Measurements from ENCODE around the gene TTLL7.
"Not testable (repeated sequence)": the region's sequence is repeated elsewhere in the genome, so short reads cannot be mapped to it uniquely, and the experiment has no call there.

TTLL7 gene

DNA sequence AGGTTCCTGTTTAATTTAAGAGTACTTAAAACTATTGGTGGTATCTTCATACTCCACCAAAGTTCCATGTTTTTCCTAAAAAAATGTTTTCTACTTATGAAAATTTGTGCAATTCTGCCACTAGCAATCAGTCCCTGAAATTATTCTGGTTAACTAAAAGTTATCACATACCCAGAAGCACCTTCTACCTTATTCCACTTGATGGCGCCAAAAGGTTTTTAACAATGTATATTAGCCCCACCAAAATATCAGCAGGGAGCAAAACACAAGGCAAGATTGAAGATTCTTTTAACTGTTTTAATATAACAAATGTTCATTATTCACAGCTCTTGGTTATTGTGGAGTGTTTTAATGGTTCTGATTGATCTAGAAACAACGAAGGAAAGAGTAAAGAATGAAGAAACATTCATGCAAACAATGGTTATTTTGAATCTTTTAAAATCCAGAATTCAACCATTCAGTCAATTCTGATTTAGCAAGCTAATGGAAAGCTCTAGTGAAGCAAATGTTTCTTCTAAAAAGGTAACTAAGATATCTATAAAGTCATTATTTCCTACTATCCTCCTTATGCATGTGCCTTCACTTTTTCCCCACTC lies 67.2 kb downstream of the TTLL7 start:
- peak; percentile 2 for DNase-seq (ENCODE audit: low read depth)

DNA sequence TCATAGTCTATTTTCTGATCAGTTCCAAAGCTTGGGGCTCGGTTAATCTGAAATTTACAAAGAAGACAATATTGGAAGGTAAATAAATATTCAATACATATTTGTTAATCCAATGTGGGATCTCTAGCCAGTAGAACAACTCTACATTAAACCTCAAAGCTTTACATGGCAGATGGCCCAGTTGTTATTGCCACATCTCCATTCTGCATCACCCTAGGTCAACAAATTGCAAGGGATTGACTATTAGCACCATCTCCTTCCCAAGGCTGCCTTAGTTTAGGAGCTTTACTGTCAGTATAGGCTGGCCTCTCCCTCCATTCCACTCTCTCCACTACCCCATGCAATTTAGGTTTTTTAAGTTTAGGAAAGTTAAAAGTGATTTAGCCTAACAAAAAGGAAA lies 69.7 kb downstream of the TTLL7 start:
- no peak for DNase-seq (ENCODE audit: low read depth)

DNA sequence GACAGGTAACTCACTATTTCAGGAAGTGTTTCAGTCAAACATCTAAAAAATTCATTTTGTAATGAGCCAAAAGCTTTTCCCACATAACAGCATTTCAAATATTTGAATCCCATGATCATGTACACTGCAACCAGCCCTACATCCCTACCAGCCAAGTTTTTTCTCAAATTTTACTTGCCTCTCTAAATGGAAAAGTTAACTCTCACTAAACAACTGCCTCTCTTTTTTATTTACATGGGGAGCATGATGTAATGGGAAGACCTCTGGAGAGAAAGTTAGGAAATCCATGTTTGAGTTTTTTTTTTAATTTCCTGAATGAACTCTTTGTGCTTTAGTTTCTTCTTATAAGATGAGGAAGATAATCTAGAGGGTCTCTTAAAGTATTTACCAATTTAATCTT lies 70.5 kb downstream of the TTLL7 start:
- DNase-seq (ENCODE audit: low read depth) = no peak

DNA sequence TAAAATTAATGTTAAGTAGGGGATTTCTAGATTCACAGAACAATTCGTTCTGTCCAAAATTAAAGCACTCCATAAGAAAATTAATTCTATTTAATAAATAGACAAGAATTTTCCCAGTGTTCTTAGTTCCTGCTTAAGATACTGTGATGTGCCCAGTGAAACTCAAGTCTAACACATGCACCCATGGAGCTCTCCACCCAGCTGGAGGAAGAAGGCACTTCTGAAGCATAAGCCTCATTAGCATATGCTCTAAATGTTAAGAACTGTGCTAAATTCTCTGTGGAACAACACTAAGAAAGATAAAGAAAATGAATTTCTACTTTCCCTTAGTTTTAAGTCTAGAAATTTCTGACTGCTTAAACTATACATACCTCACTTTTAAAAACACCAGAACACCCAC lies 71.2 kb downstream of the TTLL7 start:
- DNase-seq (ENCODE audit: low read depth) = no peak

DNA sequence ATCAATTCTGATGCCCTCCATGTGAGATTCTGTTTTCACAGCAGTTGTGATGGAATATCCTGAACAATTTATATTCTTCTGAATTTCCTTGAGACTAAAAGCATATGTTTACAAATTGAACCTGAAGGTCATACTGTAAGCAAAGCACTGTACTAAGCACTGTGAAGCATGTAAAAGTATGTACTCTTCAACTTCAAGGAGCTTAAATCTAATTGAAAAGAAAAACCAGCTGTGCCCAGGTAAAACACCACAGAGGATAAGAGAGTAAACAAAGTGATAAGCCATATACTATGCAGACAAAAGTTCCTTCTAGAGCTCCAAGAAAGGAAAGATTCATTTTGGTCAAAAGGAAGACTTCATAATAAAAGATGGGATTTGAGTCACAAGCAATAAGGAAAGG lies 71.9 kb downstream of the TTLL7 start:
- no peak for DNase-seq (ENCODE audit: low read depth)

DNA sequence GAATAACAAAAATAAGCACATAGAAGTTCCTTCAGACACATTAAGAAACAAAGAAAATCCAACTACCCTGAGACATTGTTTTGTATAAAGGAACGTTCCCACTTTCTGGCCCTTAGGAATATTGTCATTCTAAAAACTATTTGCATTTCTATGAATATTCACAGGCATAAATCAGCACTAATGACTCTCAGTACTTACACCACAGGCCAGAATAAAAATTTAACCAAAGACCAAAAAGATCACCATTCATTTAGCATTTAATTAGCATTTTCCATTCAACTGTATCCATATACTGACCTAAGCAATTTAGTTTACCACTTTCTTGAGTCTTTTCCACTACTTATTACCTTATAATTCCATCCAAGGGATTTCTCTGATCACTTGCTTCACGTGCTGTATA lies 75.4 kb downstream of the TTLL7 start:
- DNase-seq (ENCODE audit: low read depth) = no peak

DNA sequence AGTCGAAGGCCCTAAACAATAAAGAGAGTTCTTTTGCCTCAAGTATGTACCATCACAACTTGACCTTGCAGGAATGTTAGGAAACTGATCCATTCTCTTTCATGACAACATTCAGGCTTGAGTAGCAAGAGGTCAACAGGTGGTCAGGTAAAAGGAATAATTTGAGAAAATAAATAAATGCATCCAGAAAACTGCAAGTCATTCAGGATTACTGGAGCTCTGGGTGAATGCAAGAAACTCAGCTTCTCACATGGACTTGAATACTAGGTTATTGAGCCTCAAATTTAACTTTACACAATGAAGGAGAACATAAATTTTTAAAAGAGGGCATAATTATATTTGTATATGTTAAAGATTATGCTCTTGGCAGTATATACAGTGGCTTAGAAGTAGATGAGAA lies 76.5 kb downstream of the TTLL7 start:
- no peak for DNase-seq (ENCODE audit: low read depth)

DNA sequence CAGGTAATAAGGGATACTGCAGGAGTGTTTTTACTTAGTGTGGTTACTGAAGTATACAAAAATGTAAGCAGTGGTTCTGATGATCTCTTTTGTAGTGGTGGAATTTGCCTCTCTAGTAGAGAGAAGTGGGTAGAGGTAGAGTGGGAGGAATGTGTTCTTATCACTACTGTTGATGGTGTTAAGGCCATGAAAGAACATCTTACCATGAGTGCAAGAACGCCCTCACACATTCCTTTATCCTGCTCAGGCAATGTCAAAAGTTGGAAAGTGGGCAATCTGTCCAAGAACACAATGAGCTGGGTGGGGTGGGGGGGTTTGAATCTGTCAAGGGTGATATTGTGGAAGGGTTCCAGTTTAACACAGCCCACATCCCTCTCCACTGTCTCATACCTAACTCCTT lies 78.6 kb downstream of the TTLL7 start:
- no peak for DNase-seq (ENCODE audit: low read depth)

DNA sequence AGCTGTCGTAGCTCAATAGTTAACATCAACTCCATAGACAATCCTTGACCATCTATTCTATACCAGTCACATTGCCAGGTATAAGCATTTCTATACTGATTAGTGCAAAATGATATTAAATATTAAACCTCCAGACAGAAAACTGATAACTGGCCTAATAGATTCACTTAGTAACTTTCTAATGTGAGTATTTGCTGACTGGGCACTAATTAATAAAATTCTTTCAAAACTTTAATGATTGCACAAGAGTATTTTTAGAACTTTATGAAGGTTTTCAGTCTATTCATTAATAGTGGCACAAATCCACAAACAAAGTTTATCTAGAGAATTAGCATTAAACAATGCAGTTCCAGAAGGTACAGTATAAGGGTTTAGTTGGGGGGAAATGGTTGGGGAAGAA lies 79.1 kb downstream of the TTLL7 start:
- DNase-seq (ENCODE audit: low read depth) = no peak

DNA sequence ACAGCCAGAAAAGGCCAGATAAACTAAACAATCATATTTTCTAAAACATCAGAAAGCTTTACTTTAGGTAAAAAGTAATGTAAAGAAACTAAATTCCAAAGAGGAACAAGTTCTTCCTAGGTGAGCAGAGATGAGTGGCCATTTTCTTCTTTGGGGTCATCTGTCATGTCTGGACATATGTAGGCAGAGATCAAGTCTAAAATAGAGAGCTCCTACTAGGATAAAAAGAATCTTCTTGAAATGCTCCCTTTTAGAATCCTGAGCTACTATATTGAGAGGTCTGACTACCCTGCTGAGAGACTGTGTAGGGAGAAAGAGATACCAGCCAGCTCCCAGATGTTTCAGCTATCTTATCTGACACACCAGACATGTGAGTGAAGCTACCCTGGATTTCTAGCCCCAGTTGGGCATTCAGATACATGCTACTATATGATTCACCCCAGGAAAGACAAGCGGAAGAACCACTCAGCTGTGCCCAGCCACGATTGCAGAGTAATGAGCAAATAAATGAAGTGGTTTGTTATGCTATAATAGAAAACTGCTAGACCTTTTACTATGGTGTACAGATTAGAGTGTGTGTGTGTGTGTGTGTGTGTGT lies 80.1 kb downstream of the TTLL7 start:
- DNase-seq (ENCODE audit: low read depth) = no peak

DNA sequence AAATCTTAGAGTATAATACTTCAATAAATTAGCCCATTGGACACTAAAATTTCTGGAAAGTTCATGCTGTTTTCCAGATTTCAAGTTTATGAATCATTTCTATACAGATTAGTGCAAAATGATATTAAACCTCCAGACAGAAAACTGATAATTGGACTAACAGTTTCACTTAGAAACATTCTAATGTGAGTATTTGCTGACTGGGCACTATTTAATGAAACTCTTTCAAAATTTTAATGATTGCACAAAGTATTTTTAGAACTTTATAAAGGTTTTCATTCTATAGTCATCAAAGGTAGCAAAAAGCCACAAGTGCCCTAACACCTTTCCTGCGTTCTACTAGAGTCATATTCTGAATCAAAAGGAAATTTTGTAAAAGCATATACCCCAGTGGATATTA lies 81.0 kb downstream of the TTLL7 start:
- no peak for DNase-seq (ENCODE audit: low read depth)

DNA sequence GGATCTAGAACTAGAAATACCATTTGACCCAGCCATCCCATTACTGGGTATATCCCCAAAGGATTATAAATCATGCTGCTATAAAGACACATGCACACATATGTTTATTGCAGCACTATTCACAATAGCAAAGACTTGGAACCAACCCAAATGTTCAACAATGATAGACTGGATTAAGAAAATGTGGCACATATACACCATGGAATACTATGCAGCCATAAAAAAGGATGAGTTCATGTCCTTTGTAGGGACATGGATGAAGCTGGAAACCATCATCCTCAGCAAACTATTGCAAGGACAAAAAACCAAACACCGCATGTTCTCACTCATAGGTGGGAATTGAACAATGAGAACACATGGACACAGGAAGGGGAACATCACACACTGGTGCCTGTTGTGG lies 82.8 kb downstream of the TTLL7 start:
- DNase-seq (ENCODE audit: low read depth) = not testable (repeated sequence)

DNA sequence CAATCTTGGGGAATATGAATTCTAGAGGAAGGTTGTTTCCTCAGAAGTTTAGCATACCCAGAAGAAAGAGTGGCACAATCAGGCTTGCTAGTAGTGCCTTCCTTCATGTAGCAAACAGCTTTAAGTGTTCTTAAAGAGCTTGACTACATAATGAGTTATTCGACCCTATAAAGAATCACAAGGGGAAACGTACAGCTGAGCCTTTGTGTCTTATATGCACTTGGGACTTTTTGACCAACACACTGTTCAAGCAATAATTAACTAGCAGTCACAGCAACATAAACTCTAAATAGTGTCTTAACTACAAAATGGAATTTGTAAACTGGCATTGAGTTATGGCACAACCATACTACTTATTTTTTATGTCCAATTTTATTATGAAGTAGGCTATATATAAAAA lies 86.1 kb downstream of the TTLL7 start:
- DNase-seq (ENCODE audit: low read depth) = no peak

DNA sequence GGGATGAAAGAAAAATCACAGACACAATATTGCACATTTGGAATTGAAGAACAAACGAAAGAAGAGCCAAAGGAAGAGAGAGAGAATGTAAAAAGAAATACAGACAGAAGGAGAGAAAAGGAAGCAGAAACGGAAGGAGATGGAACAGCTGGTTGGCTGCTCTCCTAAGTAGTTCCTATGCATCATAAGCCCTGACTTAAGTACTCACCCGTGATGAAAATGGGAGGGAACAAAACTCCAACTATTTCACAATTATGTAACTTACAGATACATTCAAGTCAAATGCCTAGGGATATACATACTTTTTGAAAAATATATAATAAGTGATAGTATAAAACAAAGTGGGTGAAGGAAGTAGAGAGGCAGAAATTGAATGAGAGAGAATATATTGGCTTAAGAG lies 88.5 kb downstream of the TTLL7 start:
- DNase-seq (ENCODE audit: low read depth) = no peak

DNA sequence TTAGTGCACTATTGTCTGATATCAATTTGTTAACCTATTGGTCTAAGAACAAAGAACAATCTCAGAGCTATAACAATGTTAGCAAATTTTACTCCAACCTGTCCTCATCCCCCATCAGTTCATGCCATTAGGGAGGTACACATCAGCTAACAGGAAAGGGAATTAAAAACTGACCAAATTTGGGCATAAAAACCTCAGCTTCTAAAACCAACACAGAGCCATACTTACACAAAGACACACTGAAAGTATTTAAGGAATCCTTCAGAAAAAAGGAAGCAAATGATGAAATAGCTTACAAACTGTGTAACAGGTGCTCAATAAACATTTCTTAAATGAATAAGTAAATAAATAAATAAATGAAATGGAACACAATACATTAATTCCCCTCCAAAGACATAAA lies 89.2 kb downstream of the TTLL7 start:
- DNase-seq (ENCODE audit: low read depth) = no peak

DNA sequence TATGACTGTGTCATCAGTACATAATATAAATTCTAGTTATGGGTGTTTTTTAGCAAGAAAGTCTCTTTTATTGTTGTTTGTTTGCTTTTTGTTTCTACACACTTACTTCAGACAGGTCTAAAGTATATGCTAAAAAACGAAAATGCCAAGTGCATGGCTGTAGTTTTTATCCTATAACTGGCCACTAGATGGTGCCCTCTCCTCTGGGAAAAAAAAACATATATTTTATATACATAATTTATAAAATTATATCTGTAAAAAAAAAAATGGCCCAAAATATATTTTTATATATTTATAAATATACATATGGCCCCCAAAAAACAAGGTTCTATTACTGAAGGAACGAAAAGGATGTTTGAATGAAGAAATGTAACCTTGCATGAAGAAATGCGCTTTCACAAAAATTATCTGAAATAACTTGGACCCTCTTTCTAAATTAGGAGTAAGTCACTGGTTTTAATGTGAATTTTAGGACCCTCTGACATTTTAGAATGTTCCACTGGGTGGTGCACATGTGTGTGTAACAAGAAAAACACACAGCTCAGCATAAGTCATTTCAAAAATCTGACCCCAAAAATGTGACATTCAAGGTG lies 93.5 kb downstream of the TTLL7 start:
- DNase-seq (ENCODE audit: low read depth) = no peak

DNA sequence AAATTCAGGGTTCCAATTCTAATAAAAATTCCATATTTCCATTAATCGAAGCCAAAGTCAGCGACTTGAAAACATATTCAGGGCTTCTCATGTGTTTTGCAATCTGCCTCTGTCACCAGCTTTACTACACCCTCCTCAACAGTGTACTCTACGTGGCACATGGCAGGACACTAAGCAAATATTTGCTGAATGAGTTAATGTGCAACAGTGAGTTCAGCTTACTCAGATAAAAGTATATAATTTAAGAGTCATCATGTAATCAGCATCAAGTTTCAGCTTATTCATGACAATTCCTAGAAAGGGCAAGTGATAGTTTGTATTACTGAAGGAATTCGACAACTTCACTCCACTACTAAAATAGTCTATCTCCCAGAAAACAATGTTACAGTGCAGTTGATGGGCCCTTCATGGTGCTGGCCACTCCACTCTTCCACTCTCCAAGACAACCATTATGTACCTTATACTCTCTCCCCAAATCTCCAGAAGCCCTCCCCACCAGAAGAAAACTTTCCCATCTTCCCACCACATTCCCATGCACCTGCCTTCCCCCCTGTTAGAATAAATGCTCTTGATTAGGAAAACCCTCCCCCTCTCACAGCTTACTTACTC lies 97.3 kb downstream of the TTLL7 start:
- no peak for DNase-seq (ENCODE audit: low read depth)

DNA sequence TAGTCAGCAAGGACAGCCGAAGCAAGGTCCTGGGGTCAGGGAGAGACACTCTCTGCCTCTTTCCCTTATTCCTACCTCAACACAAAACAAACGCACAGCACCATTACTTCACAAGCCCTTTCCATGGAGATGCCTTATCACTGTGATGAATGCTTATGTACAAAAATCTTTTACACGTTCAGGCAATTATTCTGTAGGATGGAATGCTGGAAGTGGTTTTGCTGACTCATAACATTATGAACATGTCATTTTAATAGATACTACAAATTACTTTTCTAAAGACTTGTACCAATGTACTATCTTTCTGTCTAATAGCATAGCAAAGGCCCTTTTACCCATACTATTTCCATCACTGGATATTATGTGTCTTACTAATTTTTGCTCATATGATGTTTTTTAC lies 98.4 kb downstream of the TTLL7 start:
- no peak for DNase-seq (ENCODE audit: low read depth)

DNA sequence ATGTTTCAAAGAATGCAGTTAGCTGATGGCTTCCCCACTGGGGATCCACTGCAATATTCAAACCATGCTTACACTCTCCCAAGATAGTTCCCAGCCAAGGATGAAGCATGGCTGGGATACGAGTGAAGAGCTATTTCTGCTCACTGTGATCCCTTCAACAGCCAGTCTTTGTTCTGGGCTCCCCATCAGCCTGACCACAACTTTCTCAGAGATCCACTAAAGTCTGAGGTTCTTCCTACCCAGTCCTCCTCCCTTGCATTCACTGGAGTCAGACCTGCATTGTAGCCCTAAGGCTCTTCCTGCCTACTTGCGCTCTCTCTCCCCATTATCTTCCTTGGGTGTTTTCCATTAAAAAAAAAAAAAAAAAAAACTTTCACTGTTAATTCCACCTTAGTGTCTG lies 101.4 kb downstream of the TTLL7 start:
- DNase-seq (ENCODE audit: low read depth) = no peak

DNA sequence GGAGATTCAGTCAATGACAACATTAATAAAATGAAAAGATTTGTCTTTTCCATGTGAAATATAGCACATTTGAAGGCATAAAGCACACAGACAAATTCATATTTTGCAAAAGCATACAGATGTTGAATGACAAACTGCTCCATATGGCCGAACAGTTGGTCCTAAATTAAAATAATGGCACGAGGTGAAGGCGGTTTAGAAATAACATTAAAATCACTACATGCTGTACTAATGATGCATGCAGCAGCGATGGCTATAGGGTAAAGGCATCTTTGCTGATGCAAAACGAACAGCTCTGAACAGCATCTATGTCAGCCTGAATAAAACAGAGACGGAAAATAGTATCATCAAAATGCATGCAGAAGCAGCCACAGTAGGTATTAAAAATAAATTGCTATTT lies 102.6 kb downstream of the TTLL7 start:
- no peak for DNase-seq (ENCODE audit: low read depth)

DNA sequence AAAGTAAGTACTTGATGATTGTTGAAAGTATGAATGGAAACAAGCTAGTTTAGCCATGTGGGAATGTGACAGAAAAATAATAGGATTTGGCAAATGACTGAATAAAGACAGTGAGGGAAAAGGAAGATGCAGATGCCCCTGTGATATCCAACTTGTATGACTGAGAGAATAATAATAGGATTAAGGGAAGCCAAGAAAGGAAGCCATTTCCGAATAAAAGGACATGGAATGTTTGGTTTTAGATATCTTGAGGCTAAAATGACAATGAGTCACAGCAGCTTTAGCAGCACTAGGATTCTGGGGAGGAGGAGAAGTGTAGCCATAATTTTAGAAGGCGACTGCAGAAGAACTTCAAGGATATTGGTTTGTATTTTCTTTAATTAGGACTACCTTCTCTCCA lies 109.2 kb downstream of the TTLL7 start:
- DNase-seq (ENCODE audit: low read depth) = no peak

DNA sequence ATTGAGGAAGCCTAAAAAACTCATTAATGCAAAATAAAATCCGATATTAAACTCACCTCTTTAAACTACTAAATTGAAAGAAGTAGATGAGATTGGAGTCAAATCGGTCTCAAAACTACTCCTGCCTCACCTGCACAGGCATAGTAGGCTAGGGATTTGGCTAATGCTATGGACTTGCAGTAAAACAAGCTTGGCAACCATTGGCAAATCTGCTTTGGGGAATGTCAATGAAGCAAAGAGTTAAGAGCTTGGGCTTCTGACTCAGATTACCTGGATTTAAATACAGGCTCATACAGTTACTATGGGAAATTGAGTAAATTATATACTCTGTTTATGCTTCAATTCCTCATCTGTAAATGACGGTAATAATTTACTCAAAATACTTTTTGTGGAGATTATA lies 111.4 kb downstream of the TTLL7 start:
- DNase-seq (ENCODE audit: low read depth) = no peak

DNA sequence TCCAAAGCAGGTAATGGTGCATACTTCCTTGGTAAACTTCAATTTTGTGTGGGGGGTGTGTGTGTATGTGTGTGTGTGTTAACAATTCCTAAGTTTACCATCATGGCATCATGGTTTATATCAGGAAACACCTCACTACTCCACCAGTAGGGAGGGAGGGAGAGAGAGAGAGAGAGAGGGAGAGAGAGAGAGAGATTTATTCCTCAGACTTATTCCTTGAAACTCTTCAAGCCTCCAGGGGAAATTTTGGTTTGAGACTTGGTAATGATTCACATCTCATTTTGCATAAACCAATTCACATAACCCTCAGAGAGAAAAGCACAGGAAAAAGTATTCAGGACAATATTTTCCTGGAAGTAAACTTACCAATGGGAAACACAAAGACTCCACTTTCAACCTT lies 115.0 kb downstream of the TTLL7 start:
- DNase-seq (ENCODE audit: low read depth) = no peak

DNA sequence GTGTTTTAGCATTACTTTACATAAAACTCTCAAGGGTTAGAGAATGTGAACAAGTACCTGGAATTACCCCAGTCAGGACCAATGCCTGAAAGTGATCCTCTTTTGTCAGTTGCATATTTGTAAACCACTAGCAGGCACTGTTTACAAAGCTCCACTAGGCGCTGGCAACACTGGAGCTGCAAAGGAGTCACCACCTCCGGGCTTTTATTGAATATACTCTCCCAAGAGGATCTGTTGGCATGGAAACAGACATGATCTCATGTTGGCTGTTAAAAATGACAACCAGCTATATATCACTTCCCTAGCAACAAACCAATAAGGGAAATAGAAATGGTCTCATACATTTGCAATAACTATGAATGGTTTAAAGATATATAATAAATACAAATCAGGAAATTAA lies 116.0 kb downstream of the TTLL7 start:
- no peak for DNase-seq (ENCODE audit: low read depth)

All from activated T-cell treated with anti-CD3 and anti-CD28 coated beads for 24 hours (primary cell).